GM21529 (cell line): ENCODE data around the gene KCNH1.

Source experiments
- ATAC-seq: cut with Tn5 transposase; IDR thresholded peaks from one replicate; pipeline ENCODE4 v1.9.1; 2021; ENCODE audit not compliant: unreplicated experiment

The KCNH1 gene

DNA sequence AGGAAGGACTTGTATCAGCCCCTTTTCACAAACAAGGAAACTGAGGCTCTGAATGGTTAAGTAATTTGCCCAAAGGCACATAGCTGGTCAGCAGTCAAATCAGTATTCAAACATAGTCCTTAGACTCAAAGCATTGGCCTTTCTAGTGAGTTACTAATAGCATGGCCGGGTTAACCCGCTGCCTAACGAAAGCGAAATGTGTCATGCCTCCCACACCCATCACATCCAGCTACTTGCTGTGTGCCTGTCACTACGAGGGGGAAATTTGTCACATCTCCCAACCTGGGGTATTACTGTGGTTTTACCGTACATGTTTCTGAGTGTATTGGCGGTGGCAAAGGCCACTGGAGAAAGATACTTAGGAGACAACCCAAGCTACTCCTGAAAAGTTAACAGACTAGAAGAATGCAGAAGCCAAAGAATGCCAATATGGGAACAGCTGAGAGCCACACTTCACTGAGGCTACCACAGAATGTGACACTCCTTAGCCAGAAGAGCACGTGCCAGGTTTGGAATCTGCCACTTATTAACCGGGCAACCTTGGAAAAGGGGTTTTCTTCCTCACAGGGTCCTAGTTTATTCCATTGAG, 363.5 kb downstream of the KCNH1 start:
- no peak for ATAC-seq

DNA sequence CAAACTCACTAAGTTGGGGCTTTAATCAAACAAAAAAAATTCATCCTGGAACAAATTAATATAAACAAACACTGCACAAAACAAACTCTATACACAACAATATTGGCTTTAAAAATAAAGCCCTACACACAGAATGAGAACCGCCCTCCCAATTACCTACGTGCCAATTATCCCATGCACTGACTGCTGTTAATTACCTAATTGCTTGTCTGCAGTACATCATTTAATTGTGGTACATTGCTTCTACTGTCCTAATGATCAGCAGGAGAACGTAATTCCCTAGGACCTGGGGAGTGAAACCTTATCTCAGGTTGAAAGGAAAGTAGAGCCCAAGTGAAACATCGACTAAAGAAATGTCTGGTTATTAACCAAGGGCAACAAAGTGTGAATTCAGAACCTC, 364.5 kb downstream of the KCNH1 start:
- no peak for ATAC-seq

DNA sequence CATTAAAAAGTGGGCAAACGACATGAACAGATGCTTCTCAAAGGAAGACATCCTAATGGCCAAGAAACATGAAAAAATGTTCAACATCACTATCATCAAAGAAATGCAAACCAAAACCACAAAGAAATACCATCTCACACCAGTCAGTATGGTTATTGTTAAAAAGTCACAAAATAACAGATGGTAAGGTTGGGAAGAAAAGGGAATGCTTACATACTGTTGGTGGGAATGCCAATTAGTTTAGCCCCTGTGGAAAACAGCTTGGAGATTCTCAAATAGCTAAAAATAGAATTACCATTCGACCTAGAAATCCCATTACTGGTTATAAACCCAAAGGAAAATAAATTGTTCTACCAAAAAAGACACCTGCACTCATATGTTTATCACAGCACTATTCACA, 369.4 kb downstream of the KCNH1 start:
- no peak for ATAC-seq

DNA sequence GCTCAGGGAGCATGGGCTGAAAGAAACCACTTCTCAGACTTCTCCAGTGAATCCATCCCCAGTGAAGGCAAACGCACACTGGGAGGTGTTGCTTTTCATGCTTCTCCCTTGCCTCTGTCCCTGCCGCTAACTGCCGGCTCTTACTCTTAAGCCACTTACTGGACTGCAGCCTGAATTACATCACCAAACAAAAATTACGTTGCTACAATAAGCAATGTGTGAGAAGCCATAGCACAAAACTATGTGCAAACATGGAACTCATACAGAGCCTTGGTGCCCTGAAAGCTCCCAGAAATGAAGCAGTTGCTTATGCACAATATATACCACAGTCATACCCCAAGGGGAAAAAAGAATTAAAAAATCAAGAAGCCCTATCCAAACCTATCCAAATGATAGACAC, 375.2 kb downstream of the KCNH1 start:
- ATAC-seq: no peak

DNA sequence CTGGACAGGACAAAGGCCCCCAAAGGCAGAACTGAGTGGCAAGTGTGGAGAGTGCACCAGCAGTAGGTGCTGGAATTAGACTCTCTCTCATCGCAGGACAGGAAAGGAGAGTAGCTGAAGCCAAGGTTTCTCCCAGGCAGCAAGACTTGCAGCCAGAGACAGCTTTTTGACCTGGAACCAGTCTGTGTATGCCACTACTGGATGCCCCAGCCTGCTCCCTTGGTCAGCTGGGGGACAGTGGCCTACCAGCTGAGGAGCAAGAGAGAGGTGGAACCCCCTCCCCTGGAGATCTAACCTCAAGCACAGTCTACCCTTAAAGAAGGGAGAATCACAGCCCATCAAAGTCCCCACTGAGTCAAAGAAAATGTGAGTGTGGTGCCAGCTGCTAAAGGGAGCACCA, 375.7 kb downstream of the KCNH1 start:
- ATAC-seq: no peak

DNA sequence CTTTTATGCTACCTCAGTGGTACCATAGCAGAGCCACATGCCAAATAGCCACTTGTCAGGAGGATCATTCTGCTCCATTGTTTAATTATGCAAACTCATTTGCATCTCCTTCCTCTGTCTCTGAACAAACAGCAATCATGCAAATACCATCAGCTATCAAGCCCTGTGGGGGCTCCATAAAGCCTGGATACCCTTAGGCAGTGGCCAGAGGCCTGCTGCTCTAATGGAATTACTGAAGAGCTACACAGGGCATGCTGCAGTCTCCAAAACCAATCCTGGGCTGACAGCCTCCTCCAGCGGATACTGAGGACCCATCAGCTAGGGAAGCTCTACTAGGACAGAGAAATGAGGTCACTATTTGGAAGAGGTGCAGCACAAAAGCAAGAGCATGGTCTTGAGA, 376.3 kb downstream of the KCNH1 start:
- ATAC-seq: no peak

DNA sequence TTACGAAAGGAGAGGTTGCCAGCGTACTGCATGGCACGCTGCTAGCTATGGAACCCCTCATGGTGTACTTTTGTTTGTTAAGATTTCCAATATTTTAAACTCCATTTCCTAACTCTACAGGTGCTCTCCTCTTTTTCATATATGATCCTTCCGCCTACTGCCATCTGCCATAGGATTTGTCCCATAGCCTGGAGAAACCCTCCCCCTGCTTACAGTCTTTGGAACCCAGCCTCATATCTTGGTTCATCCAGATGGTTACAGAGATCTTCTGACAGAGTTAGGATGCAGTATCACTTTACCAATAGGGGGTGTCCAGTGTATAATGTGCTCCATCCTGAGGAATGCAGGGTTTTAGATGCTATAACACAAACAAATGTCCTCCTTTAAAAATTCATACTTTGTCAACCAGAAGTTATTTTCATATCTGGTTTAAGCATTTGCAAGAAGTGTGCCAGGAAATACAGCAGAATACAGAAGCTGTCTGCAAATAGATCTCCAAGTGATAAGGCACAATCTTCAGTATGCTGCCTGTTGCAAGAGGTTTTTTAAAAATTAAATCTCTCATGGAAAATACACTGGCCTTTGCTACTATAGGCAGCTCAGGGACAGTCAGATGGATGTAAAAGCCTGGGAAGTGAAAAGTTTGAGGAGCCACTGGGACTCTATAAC, 377.8 kb downstream of the KCNH1 start:
- ATAC-seq: no peak

DNA sequence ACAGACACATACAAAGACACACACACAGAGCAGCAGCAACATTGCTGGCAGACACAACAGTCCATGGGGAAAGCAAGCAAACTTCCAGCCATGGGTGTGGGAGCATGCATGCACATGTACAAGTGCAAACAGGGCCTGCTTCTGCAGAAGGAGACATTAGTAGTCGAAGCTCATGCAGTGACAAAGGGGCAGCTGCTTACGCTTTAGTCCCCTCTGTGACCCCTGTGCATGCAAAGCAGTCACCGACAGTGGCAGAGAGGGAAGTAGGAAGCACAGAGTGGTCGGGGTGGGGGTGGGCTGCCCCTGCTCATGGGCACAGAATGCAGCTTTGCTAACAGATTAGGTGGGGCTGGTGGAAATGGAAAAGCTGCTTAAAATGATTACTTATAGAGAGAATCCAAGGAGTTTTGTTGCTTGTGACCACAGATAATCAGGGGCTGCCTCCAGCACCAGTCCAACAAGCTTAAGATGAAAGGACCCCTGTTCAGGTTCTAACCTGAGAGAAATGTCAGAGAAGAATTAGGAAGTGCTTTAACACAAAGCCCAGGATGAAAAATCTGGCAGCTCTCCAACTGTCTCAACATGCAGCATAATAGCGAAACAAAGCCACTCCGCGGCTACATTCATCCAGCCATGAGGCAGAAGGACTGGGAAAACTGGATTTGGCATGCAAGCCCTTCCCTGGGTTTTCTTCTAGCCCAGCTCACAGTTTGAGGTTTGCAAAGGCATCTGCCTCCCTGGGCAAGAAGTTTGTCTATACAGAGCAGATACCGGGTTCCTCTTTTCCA, 378.9 kb downstream of the KCNH1 start:
- no peak for ATAC-seq

DNA sequence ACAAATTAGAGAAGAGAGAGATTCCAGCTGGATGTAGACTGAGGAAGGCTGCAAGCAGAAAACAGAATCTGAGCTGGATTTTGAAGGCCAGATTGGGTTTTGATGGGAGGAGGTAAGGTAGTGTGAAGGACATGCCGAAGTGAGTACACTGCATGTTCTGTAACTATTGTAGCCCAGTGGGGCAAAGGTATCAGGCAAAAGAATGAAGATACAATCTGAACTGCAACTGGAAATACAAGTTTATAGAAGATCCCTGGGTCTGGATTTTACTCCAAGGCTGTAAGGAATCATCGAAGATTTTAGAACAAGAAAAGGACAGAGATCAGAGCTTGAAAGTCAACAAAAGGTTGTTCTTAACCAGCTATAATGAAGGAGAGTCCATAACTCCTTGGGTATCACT, 382.0 kb downstream of the KCNH1 start:
- ATAC-seq: no peak

DNA sequence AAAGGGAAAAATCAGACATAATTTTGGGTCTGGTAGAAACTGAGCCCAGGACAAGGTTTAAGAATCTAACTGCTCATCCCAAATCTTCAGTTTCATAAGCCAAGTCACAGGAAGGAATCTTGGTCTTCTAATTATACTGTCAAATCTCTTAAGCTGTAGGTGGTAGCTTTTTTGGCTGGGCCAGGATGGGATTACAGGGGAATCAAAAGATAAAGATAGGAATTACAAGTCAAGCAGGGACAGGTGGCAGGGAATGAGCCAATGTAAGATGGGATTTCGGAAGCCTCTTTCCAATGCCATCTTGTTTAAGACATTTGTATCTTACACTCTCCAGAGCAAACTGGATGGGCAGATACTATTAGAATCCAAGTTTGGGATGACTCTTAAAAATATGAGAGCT, 383.5 kb downstream of the KCNH1 start:
- ATAC-seq: no peak

DNA sequence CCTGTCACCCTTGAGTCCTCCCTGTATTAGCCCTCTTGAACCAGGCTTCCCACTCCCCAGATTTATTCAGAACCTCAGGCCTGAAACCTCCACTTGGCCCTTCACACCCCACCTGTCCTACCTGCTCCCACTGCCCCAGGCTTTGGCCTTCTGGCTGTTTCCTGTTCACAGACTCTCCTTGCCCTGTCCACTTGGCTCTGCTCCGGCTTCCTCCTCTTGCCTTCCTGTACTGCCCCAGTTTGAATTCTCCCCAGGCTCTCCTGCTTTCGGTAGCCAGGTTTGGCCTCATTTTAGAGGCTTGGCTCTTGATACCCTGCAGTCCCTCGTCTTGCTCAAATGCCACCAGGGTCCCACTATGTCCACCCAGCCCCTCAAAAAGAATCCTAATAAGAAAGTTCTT, 385.2 kb downstream of the KCNH1 start:
- ATAC-seq: no peak

DNA sequence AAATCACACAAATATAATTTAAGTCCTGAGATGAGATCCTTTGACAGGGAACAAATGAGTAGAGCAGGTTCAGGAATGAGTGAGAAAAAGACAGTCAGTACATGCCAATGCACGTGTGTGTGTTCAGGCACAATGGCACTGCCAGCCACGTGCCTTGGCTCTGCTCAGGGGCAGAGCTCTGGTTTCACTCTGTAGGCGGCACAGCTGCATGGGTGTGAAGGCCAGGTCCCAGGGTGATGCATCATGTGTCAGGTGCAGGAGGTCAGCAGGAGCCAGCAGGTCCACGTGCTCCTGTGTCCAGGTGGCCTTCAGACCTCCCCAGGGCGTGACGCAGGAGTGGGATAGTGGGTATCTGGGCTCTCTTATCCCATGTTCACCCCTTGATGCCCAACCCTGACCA, 386.1 kb downstream of the KCNH1 start:
- no peak for ATAC-seq

DNA sequence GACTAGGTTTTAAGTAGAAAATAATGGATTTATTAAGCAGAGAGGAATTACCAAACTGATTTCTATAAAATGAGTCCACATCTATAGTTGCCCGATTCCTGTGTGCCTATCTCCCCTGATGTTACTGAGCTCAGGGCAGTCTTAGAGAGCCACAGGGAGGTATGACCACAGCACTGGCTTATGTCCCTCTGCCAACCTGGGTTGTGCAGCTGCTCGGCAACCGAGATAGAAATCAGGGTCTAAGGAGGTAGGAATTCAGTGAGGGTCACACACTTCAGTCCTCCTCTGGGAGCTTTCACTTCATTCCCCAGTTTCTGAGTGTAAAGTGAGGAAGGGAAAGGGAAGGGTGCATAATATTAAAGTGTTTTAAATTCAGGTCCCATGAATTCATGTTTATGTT, 386.8 kb downstream of the KCNH1 start:
- ATAC-seq: no peak

DNA sequence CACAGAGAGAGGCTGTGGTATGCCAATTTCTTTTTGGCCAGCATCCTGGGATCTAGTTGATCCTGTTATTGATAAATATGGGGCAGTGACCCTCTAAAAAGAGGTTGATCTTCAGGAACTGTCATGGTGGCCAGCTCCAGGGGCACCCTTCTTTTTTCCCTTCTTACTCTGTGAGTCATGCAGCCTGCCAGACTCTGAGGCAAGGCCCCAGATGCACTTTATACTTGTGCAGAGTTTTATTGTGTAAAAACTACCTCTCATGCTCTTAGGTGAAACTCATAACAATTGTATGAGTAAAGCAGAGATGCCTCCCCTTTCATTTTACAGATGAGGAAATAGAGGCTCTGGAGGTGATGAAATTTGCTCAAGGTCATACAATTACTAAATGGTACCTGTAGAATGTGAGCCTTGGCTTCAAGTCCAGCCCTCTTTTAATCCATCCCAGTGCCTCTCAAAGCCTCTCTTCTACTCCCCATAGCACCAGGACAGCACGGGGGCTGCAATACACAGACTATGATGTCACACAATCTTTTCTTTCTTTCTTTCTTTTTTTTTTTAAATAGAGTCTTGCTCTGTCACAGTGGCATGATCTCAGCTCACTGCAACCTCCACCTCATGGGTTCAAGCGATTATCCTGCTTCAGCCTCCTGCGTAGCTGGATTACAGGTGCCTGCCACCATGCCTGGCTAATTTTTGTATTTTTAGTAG, 387.8 kb downstream of the KCNH1 start:
- no peak for ATAC-seq

DNA sequence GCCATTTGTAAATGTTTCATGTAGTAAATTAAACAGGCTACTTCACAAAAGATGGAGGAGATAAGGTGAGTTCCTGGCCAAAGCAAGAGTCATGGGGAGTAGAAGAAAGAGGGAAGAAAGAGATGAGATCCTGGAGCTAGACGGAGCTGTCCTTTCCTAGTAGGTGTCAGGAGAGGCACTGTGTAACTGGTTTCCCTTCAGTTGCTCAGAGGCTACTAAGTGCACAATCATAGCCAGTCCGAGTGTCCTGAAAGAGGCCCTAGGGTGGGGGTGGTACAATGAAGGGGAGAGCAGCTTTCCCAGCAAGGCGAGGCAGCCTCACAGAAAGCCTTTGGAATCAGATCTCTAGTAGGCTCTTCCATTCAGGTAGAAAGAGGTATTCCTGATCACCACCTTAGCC, 390.9 kb downstream of the KCNH1 start:
- ATAC-seq: no peak

DNA sequence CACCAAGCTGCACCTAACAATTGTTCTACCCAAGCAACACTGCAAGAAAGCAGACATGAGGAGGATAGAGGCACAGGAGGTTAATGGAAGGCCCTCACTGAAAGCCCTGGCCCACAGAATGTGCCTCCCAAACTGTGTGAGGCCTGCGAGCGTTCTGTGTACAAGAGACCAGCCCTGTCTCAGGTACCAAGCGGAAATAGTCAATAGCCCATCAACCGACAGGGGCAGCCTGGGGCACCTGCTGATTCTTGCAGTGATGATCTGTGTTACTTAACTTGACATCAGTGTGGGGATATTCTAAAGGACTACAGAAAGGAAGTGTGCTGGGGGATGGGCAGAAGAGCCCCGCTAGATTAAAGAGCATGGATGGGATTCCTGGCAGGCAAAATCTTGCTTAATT, 392.4 kb downstream of the KCNH1 start:
- ATAC-seq: no peak

DNA sequence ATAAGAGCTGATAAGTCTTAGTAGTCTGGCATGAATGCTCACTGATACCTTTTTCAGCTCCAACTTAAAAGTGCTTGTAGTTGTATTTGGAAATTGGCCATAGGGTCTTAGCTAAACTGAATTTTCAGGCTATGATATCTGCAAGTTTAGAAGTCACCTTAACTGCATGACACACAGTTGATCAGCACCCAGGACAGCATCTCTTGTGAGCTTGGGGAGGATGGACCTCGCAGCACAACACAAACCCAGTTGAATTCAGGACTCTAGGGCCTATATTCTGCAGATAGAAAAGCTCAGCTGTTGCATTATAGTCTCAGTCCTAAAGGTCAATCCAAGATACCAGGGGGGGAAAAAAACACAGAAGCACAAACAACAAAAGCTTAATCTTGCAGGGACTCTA, 394.3 kb downstream of the KCNH1 start:
- ATAC-seq: no peak

DNA sequence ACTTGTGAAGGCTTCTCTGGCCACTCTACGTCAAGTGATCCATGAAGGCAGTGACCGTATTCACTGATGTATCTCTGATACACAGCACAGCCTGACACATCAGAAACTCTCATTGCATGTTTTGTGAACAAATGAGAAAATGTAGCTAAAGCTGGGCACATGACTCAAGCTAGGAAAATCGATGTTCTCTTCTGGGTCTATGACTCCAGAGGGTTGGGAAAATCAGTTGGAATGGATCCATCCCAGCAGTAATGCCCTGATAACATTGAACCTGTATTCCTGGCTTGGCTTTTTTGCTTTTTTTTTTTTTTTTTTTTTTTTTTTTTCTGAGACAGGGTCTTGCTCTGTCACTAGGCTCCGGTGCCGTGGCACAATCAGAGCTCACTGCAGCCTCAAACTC, 395.7 kb downstream of the KCNH1 start:
- ATAC-seq: no peak

DNA sequence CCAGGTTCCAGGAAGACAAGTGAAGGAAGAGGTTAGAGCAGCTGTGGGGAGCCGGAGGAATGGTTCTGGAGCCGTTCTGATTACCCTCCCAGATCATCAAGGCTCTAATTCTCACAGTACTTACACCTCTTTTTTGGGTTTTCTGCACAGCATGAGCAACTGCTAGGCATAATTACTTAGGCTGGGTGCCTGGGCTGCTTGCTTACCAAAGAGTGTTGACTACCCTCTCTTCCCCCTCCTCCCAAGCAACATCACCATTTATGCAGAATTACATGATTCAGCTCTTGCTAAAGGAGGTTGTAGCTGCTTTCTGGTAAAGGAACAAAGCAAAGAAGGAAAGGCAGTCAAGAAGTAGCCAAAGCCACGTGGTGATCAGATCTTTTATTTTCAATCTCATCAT, 397.2 kb downstream of the KCNH1 start:
- no peak for ATAC-seq

DNA sequence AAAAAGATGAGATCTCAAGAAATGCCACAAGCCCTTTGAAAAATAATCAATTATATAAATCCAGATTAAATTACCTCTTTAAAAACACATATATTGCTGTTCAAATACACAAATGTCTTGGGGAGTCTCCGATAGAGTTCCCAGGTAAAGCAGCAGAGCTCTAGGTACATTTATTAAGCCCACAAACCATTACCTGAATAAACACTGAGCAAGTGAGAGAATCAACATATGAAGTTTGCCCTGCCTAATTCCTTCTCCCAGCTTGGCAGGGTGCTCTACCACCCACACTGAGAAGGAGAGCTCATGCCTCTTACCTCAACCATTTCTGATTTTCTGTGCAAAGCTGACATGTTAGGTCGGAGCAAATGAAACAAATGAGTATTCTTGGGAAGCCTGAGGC, 402.4 kb downstream of the KCNH1 start:
- no peak for ATAC-seq

DNA sequence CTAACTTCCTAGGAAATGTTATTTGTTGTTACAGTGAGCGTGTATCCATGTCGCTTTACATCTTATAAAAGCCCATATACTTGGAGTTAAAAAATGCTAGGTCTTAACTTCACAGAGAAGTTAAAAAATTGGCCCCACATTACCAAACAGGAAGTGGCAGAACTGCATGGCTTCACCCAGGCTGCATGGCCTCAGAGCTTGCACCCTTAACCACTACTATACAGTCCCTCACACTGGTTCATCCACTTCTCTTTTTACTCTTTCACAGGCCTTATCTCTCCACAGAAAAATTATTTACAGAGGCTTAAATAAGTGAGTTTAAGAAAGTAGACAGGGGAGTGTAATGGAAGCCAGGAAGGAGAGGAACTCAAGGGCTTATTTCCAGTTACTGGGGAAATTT, 402.8 kb downstream of the KCNH1 start:
- ATAC-seq: no peak

DNA sequence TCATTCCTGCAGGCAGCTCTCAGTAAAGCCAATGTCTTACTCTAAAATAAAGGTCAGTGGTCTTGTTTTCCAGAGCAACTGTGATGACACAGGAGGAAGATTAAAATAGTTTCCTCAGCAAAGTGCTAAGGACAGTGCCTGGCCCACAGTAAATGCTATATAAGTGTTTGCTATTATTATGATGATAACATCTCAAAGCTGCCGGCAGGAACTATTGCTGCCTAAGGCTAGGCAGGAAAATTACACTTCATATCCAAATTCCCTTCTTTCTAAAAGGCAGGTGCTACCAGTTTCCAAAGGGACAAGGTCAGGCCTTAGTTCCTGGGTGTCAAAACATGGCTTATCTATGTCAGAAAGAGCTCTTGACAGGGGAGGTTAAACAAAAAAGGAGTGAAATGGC, 403.9 kb downstream of the KCNH1 start:
- no peak for ATAC-seq
